HG03103 (cell line): ENCODE results near the gene BLM.

Experiments
- ATAC-seq: cut with Tn5 transposase; IDR thresholded peaks from one replicate; pipeline ENCODE4 v1.9.1; 2021; ENCODE audit warnings: low read depth; ENCODE audit not compliant: unreplicated experiment

The BLM gene

DNA sequence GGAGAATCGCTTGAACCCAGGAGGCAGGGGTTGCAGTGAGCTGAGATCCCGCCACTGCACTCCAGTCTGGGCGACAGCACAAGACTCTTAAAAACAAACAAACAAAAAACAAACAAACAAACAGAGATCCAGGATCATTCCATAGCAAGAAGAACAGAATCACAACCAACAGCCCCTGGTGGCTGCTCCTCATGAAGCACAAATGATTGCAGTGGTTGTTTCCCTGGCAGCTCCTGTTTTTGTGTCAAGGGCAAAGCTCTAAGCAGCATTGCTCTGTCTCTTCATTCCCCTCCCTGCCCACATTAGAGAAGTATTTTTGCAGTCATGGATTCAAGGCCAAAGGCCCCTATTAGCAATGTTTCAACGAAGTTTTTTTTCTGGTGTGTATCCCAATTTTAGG is 25.8 kb upstream of the BLM start:
- no peak for ATAC-seq

DNA sequence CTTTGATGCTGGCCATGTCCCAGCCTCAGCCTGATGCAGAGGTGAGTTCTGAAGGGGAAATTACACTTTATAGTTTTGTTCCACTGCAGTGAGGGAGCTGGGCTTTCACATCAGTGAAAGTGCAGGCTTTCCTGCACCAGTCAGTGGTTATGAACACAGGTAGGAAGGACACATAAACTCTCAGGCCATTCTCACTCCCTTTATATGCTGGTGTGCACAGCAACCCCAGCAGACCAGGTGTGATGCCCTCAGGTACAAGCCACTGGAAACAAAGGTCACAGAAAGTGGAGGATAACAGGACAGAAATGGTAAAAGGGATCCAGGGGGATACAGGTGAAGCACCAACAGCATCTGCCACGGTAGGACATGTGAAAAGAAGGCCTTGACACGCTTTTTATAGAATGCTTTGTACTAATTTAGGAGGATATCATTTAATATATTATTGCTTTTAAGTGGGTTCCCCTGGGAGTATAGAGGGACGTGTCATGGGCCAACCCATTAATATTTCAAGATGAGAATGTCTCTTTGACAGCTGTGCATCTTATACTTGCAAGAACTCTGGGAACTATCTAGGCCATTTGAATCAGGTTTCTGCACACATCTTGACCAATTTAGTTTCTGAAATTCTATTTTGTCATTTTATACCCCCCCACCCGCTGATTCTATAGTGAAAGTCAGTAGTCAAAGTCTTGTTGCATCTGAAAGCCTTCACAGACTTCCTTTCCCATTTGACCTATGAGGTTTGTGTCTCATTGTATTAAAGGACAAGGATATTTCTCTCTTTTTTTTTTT is 25.0 kb upstream of the BLM start:
- ATAC-seq = peak; percentile 51

DNA sequence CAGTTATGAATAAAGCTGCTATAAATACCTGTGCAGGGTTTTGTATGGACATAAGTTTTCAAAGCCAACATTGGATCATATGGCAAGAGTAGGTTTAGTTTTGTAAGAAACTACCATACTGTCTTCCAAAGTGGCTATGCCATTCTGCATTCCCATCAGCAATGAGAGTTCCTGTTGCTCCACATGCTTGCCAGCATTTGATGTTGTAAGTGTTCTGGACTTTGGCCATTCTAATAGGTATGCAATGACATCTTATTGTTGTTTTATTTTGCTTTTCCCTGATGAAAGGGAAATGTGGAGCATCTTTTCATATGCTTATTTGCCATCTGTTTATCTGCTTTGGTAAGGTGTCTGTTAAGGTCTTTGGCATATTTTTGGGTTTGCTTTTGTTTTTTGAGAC is 22.2 kb upstream of the BLM start:
- ATAC-seq = no peak

GRCh38 chr15:90697175-90697574 is 20.0 kb upstream of the BLM start:
- ATAC-seq = no peak

DNA sequence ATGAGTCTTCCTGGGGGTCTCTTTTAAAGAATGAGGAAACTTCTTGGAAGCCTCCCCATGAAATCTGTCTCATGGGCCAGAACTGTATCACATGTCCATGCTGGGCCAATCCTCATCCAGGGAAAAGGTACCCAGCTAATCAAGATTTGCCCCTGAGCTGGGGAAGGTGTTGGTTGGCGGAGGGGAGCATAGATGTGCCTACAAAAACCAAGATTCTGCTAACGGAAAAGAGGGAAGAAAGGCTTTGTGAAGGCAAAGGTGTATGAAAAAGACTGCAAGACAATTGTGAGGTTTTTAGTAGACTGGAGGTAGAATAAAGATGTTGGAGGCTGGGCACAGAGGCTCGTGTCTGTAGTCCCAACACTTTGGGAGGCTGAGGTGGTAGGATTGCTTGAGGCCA is 18.5 kb upstream of the BLM start:
- ATAC-seq = no peak

- ATAC-seq = no peak
Observed at GRCh38 chr15:90701048-90701447, 16.1 kb upstream of the BLM start.

DNA sequence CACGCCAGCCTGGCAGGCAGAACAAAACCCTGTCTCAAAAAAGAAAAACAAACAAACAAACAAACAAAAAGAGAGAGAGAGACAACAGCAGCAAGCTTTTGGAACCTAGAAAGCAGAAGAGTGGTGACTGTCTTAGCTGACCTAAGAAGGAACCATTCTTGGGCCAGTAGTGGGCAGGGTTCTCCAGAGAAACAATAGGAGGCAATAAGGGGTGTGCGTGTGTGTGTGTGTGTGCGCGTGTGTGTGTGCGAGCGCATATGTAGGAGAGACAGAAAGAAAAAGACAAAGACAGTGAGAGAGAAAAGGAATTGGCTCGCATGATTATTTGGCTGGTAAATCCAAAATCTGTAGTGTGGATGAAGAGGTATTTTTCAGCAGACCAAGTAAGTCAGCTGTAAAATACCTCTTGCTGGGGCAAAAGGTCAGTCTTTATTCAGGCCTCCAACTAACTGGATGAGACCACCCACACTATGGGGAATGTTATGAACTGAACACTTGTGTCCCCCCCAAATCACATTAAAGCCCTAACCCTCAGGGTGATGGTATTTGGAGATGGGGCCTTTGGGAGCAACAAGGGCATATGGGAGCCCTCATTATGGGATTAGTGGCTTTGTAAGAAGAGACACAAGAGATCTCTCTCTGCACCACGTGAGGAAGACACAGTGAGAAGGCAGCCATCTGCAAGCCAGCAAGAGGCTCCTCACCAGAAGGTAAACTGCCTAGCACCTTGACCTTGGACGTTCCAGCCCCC is 15.1 kb upstream of the BLM start:
- ATAC-seq = no peak

GRCh38 chr15:90703455-90703854 is 13.7 kb upstream of the BLM start:
- no peak for ATAC-seq

DNA sequence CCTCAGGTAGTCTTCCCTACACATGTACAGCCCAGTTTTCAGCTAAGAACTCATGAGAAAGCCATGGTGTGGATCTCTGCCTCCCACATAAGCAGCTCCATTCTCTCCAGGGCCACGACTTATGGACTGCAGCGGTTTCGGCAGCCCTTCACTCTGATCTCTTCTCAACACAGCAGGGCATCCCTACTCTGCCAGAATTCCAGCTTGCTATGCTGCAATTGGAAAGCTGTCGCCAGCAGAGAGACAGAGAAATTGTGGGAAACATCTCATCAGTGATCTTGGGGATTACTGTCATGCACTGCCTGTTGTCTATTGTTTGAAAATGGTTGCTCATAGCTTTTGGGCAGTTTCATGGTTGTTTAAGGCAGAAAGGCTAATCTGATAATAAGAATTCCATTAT is 11.9 kb upstream of the BLM start:
- no peak for ATAC-seq

DNA sequence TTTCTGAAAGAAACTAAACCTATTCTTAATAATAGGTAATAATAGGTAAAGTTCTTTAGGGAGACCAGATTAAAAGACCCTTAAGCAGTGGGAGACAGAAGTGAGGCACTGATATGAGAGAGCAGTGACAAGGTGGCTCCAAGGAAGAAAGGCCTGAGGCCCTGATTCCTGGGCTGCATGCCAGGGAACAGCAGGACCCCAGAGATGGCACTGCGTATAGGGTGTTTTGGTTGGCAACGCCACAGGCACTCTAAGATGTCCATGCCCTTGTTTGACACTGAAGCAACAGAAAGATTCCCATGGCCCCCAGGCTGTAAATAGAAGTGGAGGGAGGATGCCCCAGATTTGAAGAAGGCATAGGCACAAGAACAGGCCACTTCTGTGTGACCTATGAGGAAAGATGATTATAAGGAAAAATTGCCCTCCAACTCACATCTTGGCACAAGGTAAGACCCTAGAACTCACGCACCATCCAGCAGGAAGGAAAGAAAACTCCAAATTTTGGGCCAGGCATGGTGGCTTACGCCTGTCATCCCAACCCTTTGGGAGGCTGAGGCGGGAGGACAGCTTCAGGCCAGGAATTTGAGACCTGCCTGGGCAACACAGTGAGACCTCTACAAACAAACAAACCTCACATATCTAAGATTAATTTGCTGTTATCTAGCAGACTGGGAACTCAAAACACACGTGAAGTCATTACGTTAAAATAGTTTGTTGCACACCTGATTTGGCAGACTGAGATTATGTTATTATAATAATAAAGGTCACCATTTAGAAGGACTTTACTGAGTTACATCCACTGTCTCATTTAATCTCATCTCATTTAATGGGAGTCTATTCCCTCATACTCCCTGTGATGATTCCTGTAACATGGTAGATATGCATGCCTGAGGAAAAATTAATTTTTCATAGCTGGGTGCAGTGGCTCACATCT is 10.5 kb upstream of the BLM start:
- ATAC-seq = no peak

DNA sequence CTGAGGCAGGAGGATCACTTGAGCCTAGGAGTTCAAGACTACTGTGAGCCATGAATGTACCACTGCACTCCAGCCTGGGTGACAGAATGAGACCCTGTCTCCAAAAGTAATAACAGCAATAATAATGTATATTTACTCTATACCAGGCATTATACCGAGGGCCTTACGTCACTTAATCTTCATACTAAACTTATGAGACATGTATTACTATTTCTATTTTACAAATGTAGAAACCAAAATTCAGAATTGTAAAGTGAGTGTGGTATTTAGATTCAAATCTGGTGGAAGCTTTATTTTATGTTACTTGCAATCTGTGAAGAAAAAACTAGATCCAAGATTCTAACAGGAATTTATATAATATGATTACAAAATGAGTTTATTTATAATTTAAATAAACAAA is 9.7 kb upstream of the BLM start:
- ATAC-seq = no peak

GRCh38 chr15:90708516-90708915 is 8.6 kb upstream of the BLM start:
- no peak for ATAC-seq

GRCh38 chr15:90709278-90709677 is 7.9 kb upstream of the BLM start:
- no peak for ATAC-seq

- ATAC-seq = no peak
Observed at GRCh38 chr15:90710436-90711027, 6.6 kb upstream of the BLM start.

DNA sequence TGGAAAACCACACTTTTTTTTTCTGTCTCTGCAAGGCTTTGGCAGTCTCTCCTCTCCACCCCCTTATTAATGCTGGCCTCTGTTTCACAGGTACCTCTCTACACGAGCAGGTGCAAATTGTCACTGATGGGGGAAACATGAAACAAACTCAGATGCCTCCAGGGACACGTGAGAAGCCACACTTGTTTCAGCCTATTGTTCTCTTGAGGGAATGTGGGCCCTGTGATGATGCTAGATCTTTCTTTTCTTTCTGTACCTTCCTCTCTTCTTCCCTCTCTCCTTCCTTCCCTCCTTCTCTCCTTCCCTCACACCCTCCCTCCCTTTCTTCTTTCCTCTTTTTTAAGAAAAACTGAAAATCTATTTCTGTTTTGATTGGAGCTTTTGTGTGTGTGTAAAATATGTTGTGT is 5.7 kb upstream of the BLM start:
- ATAC-seq = no peak

DNA sequence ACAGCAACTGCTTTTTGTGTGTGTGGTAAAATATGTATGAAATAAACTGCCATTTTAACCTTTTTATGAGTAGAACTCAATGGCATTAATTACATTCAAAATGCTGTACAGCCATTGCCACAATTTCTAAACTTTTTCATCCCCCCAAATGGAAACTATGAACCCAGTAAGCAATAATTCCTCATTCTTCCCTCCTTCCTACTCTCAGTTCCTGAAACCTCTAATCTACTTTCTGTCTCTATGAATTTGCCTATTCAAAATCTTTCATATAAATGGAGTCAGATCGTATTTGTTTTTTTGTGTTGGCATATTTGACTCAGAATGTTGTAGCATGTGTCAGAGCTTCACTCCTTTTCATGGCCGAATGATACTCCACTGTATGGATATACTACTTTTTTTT is 5.3 kb upstream of the BLM start:
- ATAC-seq = no peak

- no peak for ATAC-seq
Observed at GRCh38 chr15:90713081-90713480, 4.1 kb upstream of the BLM start.

GRCh38 chr15:90716317-90716975 is 700 bp upstream of the BLM start:
- ATAC-seq = no peak

GRCh38 chr15:90718232-90718631 is 1.1 kb downstream of the BLM start:
- ATAC-seq = no peak

DNA sequence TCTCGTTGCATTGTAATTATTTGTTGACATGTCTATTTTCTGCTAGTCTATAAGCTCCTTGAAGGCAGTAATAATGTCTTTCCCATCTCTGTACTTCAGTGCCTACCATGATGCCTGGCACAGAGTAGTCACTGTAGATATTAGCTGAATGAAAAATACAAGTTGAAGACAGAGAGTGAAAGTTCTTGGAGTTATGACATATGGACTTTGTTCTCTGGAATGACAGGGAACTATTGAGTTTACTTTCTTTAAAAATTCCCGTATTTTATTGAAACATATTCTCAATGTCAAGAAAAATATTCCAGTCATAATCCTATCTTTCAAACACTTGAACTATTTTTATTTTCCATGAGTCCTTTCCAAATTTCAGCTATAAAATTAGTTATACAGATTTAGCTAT is 3.0 kb downstream of the BLM start:
- no peak for ATAC-seq
